Parathyroid adenoma (tissue), 2 donors: ENCODE results near the gene NBPF19.
"Not testable (repeated sequence)": the region's sequence is repeated elsewhere in the genome, so short reads cannot be mapped to it uniquely, and the experiment has no call there.

Experiments
- H2AFZ ChIP-seq: fragments of 300-600 bp; sonication (generic); one replicate; pipeline ENCODE4 v1.7.0; 2017; ENCODE audit warnings: antibody characterized with exemption, mild to moderate bottlenecking
- H3K27ac ChIP-seq: fragments of 300-600 bp; sonication (generic); one replicate; pipeline ENCODE4 v1.7.0; 2017
- H3K27me3 ChIP-seq: fragments of 300-600 bp; sonication (generic); one replicate; pipeline ENCODE4 v1.7.0; 2017; ENCODE audit warnings: low read length; ENCODE audit not compliant: control insufficient read depth, insufficient read depth
- H3K36me3 ChIP-seq: fragments of 300-600 bp; sonication (generic); one replicate; pipeline ENCODE4 v1.7.0; 2017; ENCODE audit warnings: low read length; ENCODE audit not compliant: control insufficient read depth, insufficient read depth
- H3K4me1 ChIP-seq: fragments of 300-600 bp; sonication (generic); one replicate; pipeline ENCODE4 v1.7.0; 2017; ENCODE audit warnings: control low read depth
- H3K4me2 ChIP-seq: fragments of 300-600 bp; sonication (generic); one replicate; pipeline ENCODE4 v1.7.0; 2017; ENCODE audit warnings: low read length
- H3K4me3 ChIP-seq: fragments of 300-600 bp; sonication (generic); one replicate; pipeline ENCODE4 v1.7.0; 2017; ENCODE audit warnings: low read depth, low read length
- H3K79me2 ChIP-seq: fragments of 300-600 bp; sonication (generic); one replicate; pipeline ENCODE4 v1.7.0; 2017; ENCODE audit warnings: control low read depth
- H3K9ac ChIP-seq: fragments of 300-600 bp; sonication (generic); one replicate; pipeline ENCODE4 v1.7.0; 2017; ENCODE audit warnings: mild to moderate bottlenecking
- H3K9me3 ChIP-seq: fragments of 300-600 bp; sonication (generic); one replicate; pipeline ENCODE4 v1.7.0; 2017; ENCODE audit warnings: low read length; ENCODE audit not compliant: control insufficient read depth
- donor health status: primary hyperparathyroidism.

The NBPF19 gene

GRCh38 chr1:149474745-149475144, at the start of gene NBPF19:
Gene NBPF19 (plus strand): TSS chr1:149475045. CDS start chr1:149475933, 888 bp downstream.
- not testable (repeated sequence) for H3K27ac ChIP-seq, H3K9ac ChIP-seq, H2AFZ ChIP-seq, H3K27me3 ChIP-seq, H3K4me2 ChIP-seq, H3K4me3 ChIP-seq, H3K9me3 ChIP-seq, H3K79me2 ChIP-seq, H3K4me1 ChIP-seq, H3K36me3 ChIP-seq

GRCh38 chr1:149428317-149428716, 46.5 kb upstream of the NBPF19 start:
- not testable (repeated sequence) for H3K27ac ChIP-seq, H3K9me3 ChIP-seq

GRCh38 chr1:149445451-149445850, 29.4 kb upstream of the NBPF19 start:
- not testable (repeated sequence) for H2AFZ ChIP-seq, H3K9me3 ChIP-seq, H3K4me3 ChIP-seq, H3K27me3 ChIP-seq, H3K36me3 ChIP-seq, H3K4me1 ChIP-seq, H3K27ac ChIP-seq, H3K9ac ChIP-seq, H3K79me2 ChIP-seq, H3K4me2 ChIP-seq

More at GRCh38 chr1:149428317-149428716, 46.5 kb upstream of the NBPF19 start:
- not testable (repeated sequence) for H3K4me3 ChIP-seq, H3K27me3 ChIP-seq, H3K36me3 ChIP-seq, H2AFZ ChIP-seq, H3K9ac ChIP-seq, H3K4me2 ChIP-seq, H3K79me2 ChIP-seq, H3K4me1 ChIP-seq

GRCh38 chr1:149452196-149452595, 22.6 kb upstream of the NBPF19 start:
- H3K9me3 ChIP-seq, H3K4me1 ChIP-seq, H3K27ac ChIP-seq, H3K4me2 ChIP-seq, H3K27me3 ChIP-seq, H3K9ac ChIP-seq, H2AFZ ChIP-seq, H3K4me3 ChIP-seq, H3K79me2 ChIP-seq, H3K36me3 ChIP-seq: not testable (repeated sequence)

- H2AFZ ChIP-seq, H3K79me2 ChIP-seq, H3K27ac ChIP-seq, H3K36me3 ChIP-seq, H3K27me3 ChIP-seq, H3K4me3 ChIP-seq, H3K9me3 ChIP-seq, H3K9ac ChIP-seq, H3K4me1 ChIP-seq, H3K4me2 ChIP-seq: not testable (repeated sequence)
These were observed 22.2 kb upstream of the NBPF19 start for GRCh38 chr1:149452652-149453051.

- peak overlapping the region; percentile 53 for H3K27ac ChIP-seq
- H3K4me2 ChIP-seq, result peak overlapping the region; percentile 31
- H3K4me3 ChIP-seq, H3K27me3 ChIP-seq, H3K9me3 ChIP-seq, H3K36me3 ChIP-seq, H3K9ac ChIP-seq, H3K79me2 ChIP-seq, H3K4me1 ChIP-seq: not testable (repeated sequence)
- H2AFZ ChIP-seq, result peak overlapping the region; percentile 36
These were observed 83.5 kb downstream of the NBPF19 start for GRCh38 chr1:149558350-149558825.

- not testable (repeated sequence) for H3K27ac ChIP-seq, H3K4me3 ChIP-seq, H3K79me2 ChIP-seq, H3K4me1 ChIP-seq, H3K27me3 ChIP-seq, H3K36me3 ChIP-seq, H2AFZ ChIP-seq, H3K9me3 ChIP-seq, H3K4me2 ChIP-seq, H3K9ac ChIP-seq
These were observed 87.0 kb downstream of the NBPF19 start for GRCh38 chr1:149561806-149562205.

- not testable (repeated sequence) for H3K27me3 ChIP-seq, H3K27ac ChIP-seq, H3K79me2 ChIP-seq, H3K9me3 ChIP-seq, H2AFZ ChIP-seq, H3K4me1 ChIP-seq, H3K9ac ChIP-seq, H3K36me3 ChIP-seq, H3K4me2 ChIP-seq, H3K4me3 ChIP-seq
These were observed 90.6 kb downstream of the NBPF19 start for GRCh38 chr1:149565485-149565884.

- H3K4me1 ChIP-seq, H3K79me2 ChIP-seq, H2AFZ ChIP-seq, H3K9ac ChIP-seq, H3K27me3 ChIP-seq, H3K36me3 ChIP-seq, H3K27ac ChIP-seq, H3K4me3 ChIP-seq, H3K9me3 ChIP-seq, H3K4me2 ChIP-seq: not testable (repeated sequence)
These were observed 97.9 kb downstream of the NBPF19 start for GRCh38 chr1:149572763-149573162.

- not testable (repeated sequence) for H3K4me1 ChIP-seq
These were observed 110.7 kb downstream of the NBPF19 start for GRCh38 chr1:149585592-149585991.

More at GRCh38 chr1:149585592-149585991, 110.7 kb downstream of the NBPF19 start:
- H3K27ac ChIP-seq, H3K79me2 ChIP-seq, H3K4me3 ChIP-seq, H3K9me3 ChIP-seq, H2AFZ ChIP-seq, H3K36me3 ChIP-seq, H3K9ac ChIP-seq, H3K4me2 ChIP-seq, H3K27me3 ChIP-seq: not testable (repeated sequence)
